H1 (cell line): Measurements from ENCODE around the gene THRB. TPM values are rescaled to one million over a fixed set of nuclear protein-coding genes. Genes with fewer than 3 reads are reported as not detected.

Experiments used
- CTCF ChIA-PET: fragments of 300-600 bp; sonication (Branson Sonifier 250); formaldehyde crosslinking; loops from one replicate; lab custom pipeline; 2021; ENCODE audit not compliant: partially characterized antibody; lab: Charles Lee
- POLR2A ChIA-PET: fragments of 300-600 bp; sonication (Branson Sonifier 250); formaldehyde crosslinking; loops from one replicate; lab custom pipeline; 2021; ENCODE audit warnings: inconsistent platforms; ENCODE audit not compliant: partially characterized antibody; lab: Charles Lee
- DNase-seq, 2 experiments: peaks; one replicate each; pipeline versions ENCODE4 v3.0.0 to v3.0.0-alpha.2; 2010 to 2022; ENCODE audit warnings: low spot score in 2 of 2, low read depth in 1 of 2, mixed read lengths in 1 of 2
- FAIRE-seq: peaks from 2 replicates; lab custom pipeline; 2011; peaks lifted over from hg19 to GRCh38; lab: Jason Lieb, UNC
- H2AFZ ChIP-seq: 2 replicates; pipeline ENCODE4 v1.8.1; 2012; ENCODE audit warnings: low read length, inconsistent platforms
- H2AK5ac ChIP-seq: 2 replicates; pipeline ENCODE4 v1.6.1; 2013; ENCODE audit warnings: low read depth, low read length
- H2BK120ac ChIP-seq: replicated peaks from 2 replicates; pipeline ENCODE3; 2013; ENCODE audit warnings: low read depth, low read length, inconsistent platforms
- H2BK12ac ChIP-seq: 2 replicates; pipeline ENCODE4 v1.6.1; 2013; ENCODE audit warnings: low read depth, low read length
- H2BK15ac ChIP-seq: 2 replicates; pipeline ENCODE4 v1.6.1; 2013; ENCODE audit warnings: low read length
- H2BK20ac ChIP-seq: 2 replicates; pipeline ENCODE4 v1.6.1; 2013; ENCODE audit warnings: low read length
- H2BK5ac ChIP-seq: 2 replicates; pipeline ENCODE4 v1.6.1; 2013; ENCODE audit warnings: low read depth, low read length
- H3K14ac ChIP-seq: 2 replicates; pipeline ENCODE4 v1.6.1; 2013; ENCODE audit warnings: inconsistent platforms; ENCODE audit not compliant: insufficient read length
- H3K18ac ChIP-seq: 2 replicates; pipeline ENCODE4 v1.6.1; 2013; ENCODE audit warnings: low read length; ENCODE audit errors: extremely low read depth
- H3K23ac ChIP-seq: 2 replicates; pipeline ENCODE4 v1.6.1; 2013; ENCODE audit warnings: inconsistent platforms; ENCODE audit not compliant: insufficient read length
- H3K23me2 ChIP-seq: 2 replicates; pipeline ENCODE4 v1.6.1; 2013; ENCODE audit warnings: low read depth, low read length
- H3K27ac ChIP-seq: 2 replicates; pipeline ENCODE4 v1.6.1; 2011; ENCODE audit warnings: low read depth, low read length, inconsistent platforms
- H3K27me3 ChIP-seq, 4 experiments: replicated peaks in 1 of 4; 1 replicate in 1 of 4; 2 replicates in 3 of 4; pipeline versions ENCODE4 v1.6.1 to v1.8.1; 2011 to 2013; ENCODE audit warnings: low read length in 3 of 4, mild to moderate bottlenecking in 3 of 4, inconsistent platforms in 2 of 4, mixed read lengths in 2 of 4, moderate library complexity in 1 of 4; ENCODE audit not compliant: control insufficient read depth in 3 of 4, insufficient read depth in 3 of 4; ENCODE audit errors: extremely low read depth in 1 of 4
- H3K36me3 ChIP-seq, 4 experiments: 2 replicates each; pipeline versions ENCODE4 v1.6.1 to v1.8.1; 2011 to 2013; ENCODE audit warnings: mild to moderate bottlenecking in 4 of 4, low read length in 3 of 4, moderate library complexity in 2 of 4, control low read depth in 1 of 4, inconsistent platforms in 1 of 4; ENCODE audit not compliant: insufficient read depth in 4 of 4, control insufficient read depth in 2 of 4
- H3K4ac ChIP-seq: replicated peaks from 2 replicates; pipeline ENCODE3; 2013; ENCODE audit warnings: low read length, low read depth, mixed read lengths, inconsistent platforms; ENCODE audit not compliant: insufficient read length
- H3K4me1 ChIP-seq, 4 experiments: replicated peaks in 1 of 4; 1 replicate in 1 of 4; 2 replicates in 3 of 4; pipeline versions ENCODE4 v1.6.1 to v1.8.1; 2011 to 2013; ENCODE audit warnings: low read length in 3 of 4, inconsistent platforms in 2 of 4, mixed read lengths in 1 of 4; ENCODE audit not compliant: insufficient read depth in 4 of 4, control insufficient read depth in 3 of 4
- H3K4me2 ChIP-seq, 2 experiments: 2 replicates each; pipeline versions ENCODE4 v1.6.1 to v1.8.1; 2011 to 2013; ENCODE audit warnings: low read depth in 2 of 2, low read length in 2 of 2, control low read depth in 1 of 2, inconsistent platforms in 1 of 2, mild to moderate bottlenecking in 1 of 2; ENCODE audit not compliant: insufficient read depth in 1 of 2
- H3K4me3 ChIP-seq, 4 experiments: fragments of 200-600, 300-600 bp in 1 of 4; sonication (generic), shearing (Covaris generic), sonication (Bioruptor Twin) in 1 of 4; 2 replicates each; pipeline versions ENCODE4 v1.5.1 to v1.8.1; 2011 to 2016; ENCODE audit warnings: low read length in 4 of 4, low read depth in 3 of 4, control low read depth in 2 of 4, inconsistent platforms in 2 of 4, mild to moderate bottlenecking in 2 of 4, mixed read lengths in 1 of 4, moderate library complexity in 1 of 4; ENCODE audit not compliant: insufficient read depth in 2 of 4; ENCODE audit errors: extremely low read depth in 1 of 4
- H3K56ac ChIP-seq: replicated peaks from 2 replicates; pipeline ENCODE3; 2013; ENCODE audit warnings: low read depth, mild to moderate bottlenecking, mixed read lengths, low read length, inconsistent platforms; ENCODE audit not compliant: insufficient read length
- H3K79me1 ChIP-seq: 2 replicates; pipeline ENCODE4 v1.6.1; 2013; ENCODE audit warnings: low read depth, low read length, control low read depth
- H3K79me2 ChIP-seq, 2 experiments: 2 replicates each; pipeline versions ENCODE4 v1.6.1 to v1.8.1; 2012 to 2013; ENCODE audit warnings: low read length in 2 of 2, mild to moderate bottlenecking in 2 of 2, inconsistent platforms in 1 of 2; ENCODE audit not compliant: insufficient read depth in 2 of 2, control insufficient read depth in 1 of 2
- H3K9ac ChIP-seq, 4 experiments: replicated peaks in 1 of 4; 1 replicate in 1 of 4; 2 replicates in 3 of 4; pipeline versions ENCODE4 v1.6.1 to v1.8.1; 2011 to 2013; ENCODE audit warnings: low read depth in 3 of 4, low read length in 3 of 4, control low read depth in 2 of 4, mild to moderate bottlenecking in 2 of 4, moderate library complexity in 2 of 4, inconsistent platforms in 1 of 4; ENCODE audit errors: extremely low read depth in 1 of 4
- H3K9me3 ChIP-seq, 2 experiments: 2 replicates each; pipeline versions ENCODE4 v1.6.1 to v1.8.1; 2012 to 2013; ENCODE audit warnings: mild to moderate bottlenecking in 2 of 2, moderate library complexity in 2 of 2, control low read depth in 1 of 2, inconsistent platforms in 1 of 2, low read depth in 1 of 2, low read length in 1 of 2, mixed read lengths in 1 of 2; ENCODE audit not compliant: insufficient read depth in 2 of 2
- H4K20me1 ChIP-seq, 2 experiments: replicated peaks in 1 of 2; 2 replicates each; pipeline versions ENCODE3 to v1.8.1; 2011 to 2013; ENCODE audit warnings: inconsistent platforms in 2 of 2, low read length in 2 of 2, mild to moderate bottlenecking in 1 of 2; ENCODE audit not compliant: insufficient read depth in 2 of 2, control insufficient read depth in 1 of 2
- H4K5ac ChIP-seq: 2 replicates; pipeline ENCODE4 v1.6.1; 2013; ENCODE audit warnings: low read length, low read depth, mixed read lengths, inconsistent platforms; ENCODE audit not compliant: insufficient read length
- H4K8ac ChIP-seq: 2 replicates; pipeline ENCODE4 v1.8.0; 2013; ENCODE audit warnings: mild to moderate bottlenecking, moderate library complexity, low read length, inconsistent platforms; ENCODE audit not compliant: insufficient read depth; ENCODE audit errors: extremely low read depth
- H4K91ac ChIP-seq: replicated peaks from 2 replicates; pipeline ENCODE3; 2013; ENCODE audit warnings: low read length, mixed read lengths, inconsistent platforms; ENCODE audit not compliant: insufficient read length
- BACH1 ChIP-seq: IDR thresholded peaks from 2 replicates; pipeline ENCODE4 v1.6.1; 2012; ENCODE audit warnings: low read length, improper control_type of control experiment
- CREB1 ChIP-seq: IDR thresholded peaks from 2 replicates; pipeline ENCODE4 v1.6.1; 2012; ENCODE audit warnings: inconsistent platforms
- CTBP2 ChIP-seq: IDR thresholded peaks from 2 replicates; pipeline ENCODE4 v1.7.0; 2011; ENCODE audit warnings: borderline replicate concordance, mild to moderate bottlenecking, moderate library complexity, mixed read lengths, low read length; ENCODE audit not compliant: insufficient read depth, insufficient read length
- EGR1 ChIP-seq: IDR thresholded peaks from 2 replicates; pipeline ENCODE4 v1.6.1; 2011; ENCODE audit warnings: low read depth, low read length, borderline replicate concordance
- HDAC6 ChIP-seq: IDR thresholded peaks from one replicate; pipeline ENCODE4 v1.7.1; 2012; ENCODE audit warnings: low read depth, mild to moderate bottlenecking, inconsistent platforms, low read length, moderate library complexity
- JUN ChIP-seq: IDR thresholded peaks from 2 replicates; pipeline ENCODE4 v1.6.1; 2011; ENCODE audit warnings: low read depth, mild to moderate bottlenecking, improper control_type of control experiment, low read length
- JUND ChIP-seq: IDR thresholded peaks from 2 replicates; pipeline ENCODE4 v1.6.1; 2011; ENCODE audit warnings: mild to moderate bottlenecking, improper control_type of control experiment, low read length
- KDM1A ChIP-seq: fragments of 200-600, 300-600 bp; sonication (generic); IDR thresholded peaks from 2 replicates; pipeline ENCODE4 v1.7.1; 2016; ENCODE audit warnings: mild to moderate bottlenecking, low read length, borderline replicate concordance
- KDM4A ChIP-seq: IDR thresholded peaks from one replicate; pipeline ENCODE4 v1.7.1; 2012; ENCODE audit warnings: low read depth, mild to moderate bottlenecking, moderate library complexity, low read length, inconsistent platforms; ENCODE audit not compliant: severe bottlenecking
- POLR2A ChIP-seq, 2 experiments: IDR thresholded peaks; 1 replicate in 1 of 2; 2 replicates in 1 of 2; pipeline ENCODE4 v1.6.1; 2011; ENCODE audit warnings: low read depth in 2 of 2, low read length in 2 of 2, mild to moderate bottlenecking in 2 of 2; ENCODE audit errors: control extremely low read depth in 1 of 2
- SAP30 ChIP-seq: fragments of 300-600 bp; sonication (generic); IDR thresholded peaks from 2 replicates; pipeline ENCODE4 v1.7.1; 2012; ENCODE audit warnings: low read length, moderate library complexity, mild to moderate bottlenecking, inconsistent platforms; ENCODE audit not compliant: insufficient read depth, insufficient replicate concordance
- SRF ChIP-seq: IDR thresholded peaks from 2 replicates; pipeline ENCODE4 v1.6.1; 2011; ENCODE audit warnings: mild to moderate bottlenecking, low read depth, low read length, moderate library complexity
- TBP ChIP-seq: IDR thresholded peaks from 2 replicates; pipeline ENCODE4 v1.6.1; 2011; ENCODE audit warnings: low read depth, low read length, improper control_type of control experiment
- TEAD4 ChIP-seq: IDR thresholded peaks from 2 replicates; pipeline ENCODE4 v1.6.1; 2012; ENCODE audit warnings: low read depth, low read length, inconsistent platforms, mixed read lengths
- ZNF274 ChIP-seq: IDR thresholded peaks from 2 replicates; pipeline ENCODE4 v1.7.0; 2012; ENCODE audit warnings: low read length, borderline replicate concordance; ENCODE audit errors: extremely low read depth
- WGBS, 2 experiments: shearing (Covaris generic) in 1 of 2; methylation state at CpG; one replicate each; pipeline versions ENCODE4 v1.1.6 to v1.1.7; 2013 to 2015; ENCODE audit warnings: low lambda C conversion rate in 2 of 2, mixed read lengths in 2 of 2, inconsistent platforms in 1 of 2, low coverage in 1 of 2, missing lambda C conversion rate in 1 of 2; ENCODE audit not compliant: insufficient replicate concordance in 2 of 2, insufficient coverage in 1 of 2, insufficient read length in 1 of 2; ENCODE audit errors: extremely low coverage in 1 of 2, missing lambda C conversion rate in 1 of 2; 5-methylcytosine and 5-hydroxymethylcytosine counted together
- polyA plus RNA-seq, 7 experiments: library from polyadenylated mRNA; depleted of rRNA in 3 of 7; stranded (reverse) in 5 of 7; unstranded in 2 of 7; fragments of >200 nt in 5 of 7; fragments of 200-250 nt in 2 of 7; gene quantifications; 1 replicate in 5 of 7; 2 replicates in 1 of 7; 4 replicates in 1 of 7; pipeline versions ENCODE4 v1.2.1 to v1.2.3, GENCODE V29; 2011 to 2013; ENCODE audit warnings: missing spikeins in 2 of 7, mixed read lengths in 2 of 7
- total RNA-seq: library from RNA; stranded (reverse); fragmentation: NEBNext Ultra II Directional; extraction: Animal tissue kit (Norgen Biotek cat#: 25700); gene quantifications from 2 replicates; pipeline ENCODE4 v1.2.1, GENCODE V29; 2021

Gene THRB
- total and polyA plus RNA-seq, 2 of the 8 experiments (the other 6 are each of a cell fraction or from before 2014, with no cell fraction given), result 0.98 to 3.9 TPM

- FAIRE-seq, result no peak
- no peak overlapping the region for H3K4me2 ChIP-seq
- TF ChIP-seq CTBP2 (no peak), SRF (no peak), TEAD4 (no peak), CREB1 (no peak), BACH1 (no peak), SAP30 (no peak), ZNF274 (no peak), JUND (no peak), KDM4A (no peak), EGR1 (no peak), POLR2A (IDR thresholded peaks at IDR 0.05; ENCODE audit: control extremely low read depth in 1 of 2, low read depth in 2 of 2, low read length in 2 of 2) (no peak), HDAC6 (no peak), KDM1A (no peak), TBP (no peak), JUN (no peak)
These were observed 22.3 kb downstream of the THRB start for GRCh38 chr3:24472358-24472757.

More at GRCh38 chr3:24472358-24472757, 22.3 kb downstream of the THRB start:
- no peak overlapping the region for H2BK5ac ChIP-seq
- no peak overlapping the region for H2AFZ ChIP-seq
- no peaks in the 10 kb centered on the region for H4K20me1 ChIP-seq
- H3K23ac ChIP-seq, result no peak overlapping the region
- H2BK120ac ChIP-seq, result no peak overlapping the region
- H3K4me1 ChIP-seq, result peaks cover 3 to 9% (median 4%) of the 10 kb centered on the region in 4 experiments; a peak in 6 of 7 replicates
- H4K91ac ChIP-seq, result no peak overlapping the region
- no peaks in the 10 kb centered on the region for H3K79me1 ChIP-seq
- H3K27me3 ChIP-seq, result no peaks in the 10 kb centered on the region; a peak in 2 of 7 replicates
- DNase-seq, result no peak
- H4K8ac ChIP-seq, result no peak overlapping the region
- no peak overlapping the region for H4K5ac ChIP-seq
- no peaks in the 10 kb centered on the region for H3K79me2 ChIP-seq
- H2AK5ac ChIP-seq, result no peak overlapping the region
- H3K18ac ChIP-seq, result no peak overlapping the region
- no peak overlapping the region for H2BK15ac ChIP-seq
- H3K36me3 ChIP-seq, result peaks cover 0 to 4% (median 0%) of the 10 kb centered on the region in 4 experiments; a peak in 1 of 8 replicates
- no peak overlapping the region for H3K27ac ChIP-seq
- H3K9ac ChIP-seq, result no peak overlapping the region
- H3K14ac ChIP-seq, result no peak overlapping the region
- H3K56ac ChIP-seq, result no peak overlapping the region
- H3K9me3 ChIP-seq, result peaks cover 0 to 4% of the 10 kb centered on the region in 2 experiments; a peak in 1 of 4 replicates
- H3K4me3 ChIP-seq, result no peak overlapping the region
- ChIA-PET CTCF (no interaction called here), POLR2A (no interaction called here)
- H3K4ac ChIP-seq, result no peak overlapping the region
- H2BK20ac ChIP-seq, result no peak overlapping the region
- 88% methylated on average over 1 of the region's 1 CpG; no CpG with 5 or more reads in 1 of the 2 experiments for WGBS, 2 experiments
- H3K23me2 ChIP-seq, result no peaks in the 10 kb centered on the region
- H2BK12ac ChIP-seq, result no peak overlapping the region
